ENCODE results near the gene PGBD1. TPM values are rescaled to one million over a fixed set of nuclear protein-coding genes. Genes with fewer than 3 reads are reported as not detected.

Gene PGBD1
- 3.5 and 3.9 TPM in 2 replicates for total RNA-seq

DNA sequence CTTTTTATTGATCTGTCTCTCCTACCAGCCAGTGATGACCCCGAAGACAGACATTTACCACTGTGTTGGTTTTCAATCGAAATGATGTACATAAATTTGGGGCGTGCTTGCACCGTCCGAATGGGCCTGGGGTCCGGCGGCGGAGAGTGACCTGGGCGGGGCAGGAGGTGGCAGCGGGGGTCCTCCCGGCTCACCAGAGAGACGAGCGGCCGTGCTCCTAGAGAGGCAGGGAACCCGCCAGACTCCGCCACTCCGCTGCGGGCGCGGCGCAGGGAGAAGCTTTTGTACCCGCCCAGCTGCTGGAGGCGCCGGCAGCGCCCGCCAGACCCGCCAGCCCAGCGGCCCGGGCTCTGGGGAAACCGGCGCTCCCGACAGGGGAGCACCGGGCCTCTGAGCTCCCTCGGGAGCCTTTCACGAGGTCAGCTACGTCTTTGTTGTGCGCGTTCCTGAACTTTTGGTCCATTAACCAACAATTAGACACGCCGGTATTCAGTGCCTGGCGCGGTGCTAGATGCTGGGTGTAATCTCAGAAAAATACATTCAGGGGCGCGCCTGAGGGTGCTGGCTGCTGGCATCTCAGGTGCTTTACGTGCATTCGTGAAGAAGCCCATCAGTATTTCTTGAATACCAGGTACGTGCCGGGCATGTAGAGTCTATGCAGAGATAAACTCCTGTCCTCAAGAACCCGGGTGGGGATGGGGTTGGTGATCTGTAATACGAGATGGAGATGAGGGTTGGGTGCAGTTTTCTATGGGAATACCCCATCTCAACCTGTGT lies at the start of gene PGBD1:
PGBD1 (plus strand) TSS at position 285 of the 777 bp plus-strand sequence. CDS start 2,242 bp downstream, outside the sequence.

GRCh38 chr6:28252009-28252975 lies 29.1 kb upstream of the PGBD1 start, which contains the start of gene ZKSCAN4:
ZKSCAN4 (minus strand) TSS chr6:28252269; CDS start chr6:28251980, 289 bp downstream.

GRCh38 chr6:28258877-28259777 lies 22.2 kb upstream of the PGBD1 start, which contains the start of gene NKAPL:
NKAPL (plus strand) TSS chr6:28259297; CDS start chr6:28259372, 75 bp downstream.

DNA sequence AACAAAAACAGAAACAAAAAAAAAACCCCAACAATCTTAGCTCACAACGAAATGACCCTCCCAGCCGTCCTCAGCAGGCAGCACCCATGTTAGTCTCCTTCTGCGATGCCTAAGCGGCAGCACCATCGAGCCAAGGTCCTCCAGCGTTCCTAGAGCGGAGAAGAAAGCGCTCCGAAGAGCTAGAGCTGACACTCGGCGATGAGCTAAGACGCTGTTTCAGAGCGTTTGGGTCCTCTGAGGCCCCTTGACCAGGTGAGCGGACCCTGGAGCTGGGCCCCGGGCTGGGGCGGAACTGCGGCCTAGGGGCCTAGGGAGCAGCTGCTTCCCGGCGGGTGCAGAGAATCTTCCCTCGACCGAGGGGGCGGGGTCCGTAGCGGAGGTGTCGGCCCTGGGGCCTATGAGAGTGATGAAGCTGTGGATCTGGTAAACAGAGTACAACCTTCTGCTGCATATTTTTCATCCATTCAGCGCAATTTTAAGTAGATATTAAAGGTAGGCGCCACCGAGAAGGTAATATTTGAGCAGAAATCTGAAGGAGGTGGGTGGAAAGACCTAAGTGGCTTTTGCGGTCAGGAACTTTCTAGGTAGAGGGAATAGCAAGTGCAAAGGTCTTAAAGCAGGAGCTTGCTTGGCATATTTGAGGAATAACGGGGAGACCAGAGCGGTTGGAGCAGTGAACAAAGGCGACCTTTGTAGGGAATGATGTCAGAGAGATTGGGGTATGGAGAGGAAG lies 14.2 kb upstream of the PGBD1 start, which contains the start of gene ZSCAN26:
ZSCAN26 (plus strand) TSS at position 182 of the 733 bp plus-strand sequence. CDS start 4,777 bp downstream, outside the sequence.

GRCh38 chr6:28335564-28336283 lies 54.4 kb downstream of the PGBD1 start, which contains the start of gene ZSCAN31:
ZSCAN31 (minus strand) TSS chr6:28336148; CDS start chr6:28329683, 6,465 bp downstream.

DNA sequence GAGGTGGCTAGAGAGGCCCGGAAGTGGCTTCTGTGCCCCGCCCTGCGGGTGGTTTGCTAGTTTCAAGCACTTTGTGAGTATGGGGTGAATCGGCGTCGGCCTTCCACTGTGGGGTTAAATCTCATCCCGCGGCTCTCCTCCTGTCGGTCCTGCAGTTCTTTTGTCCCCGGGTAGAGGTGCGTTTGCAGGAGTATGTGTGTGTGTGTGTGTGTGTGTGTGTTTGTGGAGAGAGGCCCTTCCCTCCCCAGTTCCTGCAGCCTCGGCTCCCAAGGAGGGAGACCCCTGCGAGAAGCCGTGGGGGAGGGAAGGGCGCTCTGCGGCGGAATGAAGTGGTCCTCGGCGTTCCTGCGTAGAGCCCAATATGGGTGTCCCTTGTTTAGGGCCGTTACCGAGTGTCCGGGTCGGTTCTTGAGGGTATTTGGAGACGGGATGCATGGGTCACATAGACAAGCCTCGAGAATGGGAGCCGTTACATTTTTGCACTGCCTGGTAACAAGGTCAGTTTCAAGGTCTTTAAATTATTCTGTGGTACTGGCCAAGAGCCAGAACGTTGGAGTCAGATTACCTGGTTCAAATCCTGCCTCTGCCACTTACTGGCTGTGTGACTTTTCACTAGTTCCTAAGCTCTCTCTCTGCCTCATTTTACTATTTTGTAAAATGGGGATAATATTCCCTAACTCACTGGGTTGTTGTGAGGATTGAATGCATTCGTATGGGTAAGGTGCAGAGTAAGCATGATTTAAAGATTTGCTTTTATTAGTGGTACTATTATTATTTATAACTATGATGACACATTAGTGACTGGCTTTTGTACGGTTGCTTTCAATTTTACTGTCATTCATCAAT lies 68.7 kb downstream of the PGBD1 start, which contains the start of gene ZKSCAN3:
ZKSCAN3 (plus strand) TSS at position 56 of the 846 bp plus-strand sequence. CDS start 9,640 bp downstream, outside the sequence.

Other genes starting within 250 kb of the PGBD1 start
- 3.0 and 4.7 TPM in 2 replicates for gene ZNF165, start 201.0 kb upstream of the PGBD1 start, total RNA-seq
- gene ZSCAN16, start 157.0 kb upstream of the PGBD1 start, total RNA-seq = 0.30 and 1.5 TPM in 2 replicates
- 5.0 and 6.7 TPM in 2 replicates for gene ZKSCAN8, start 139.7 kb upstream of the PGBD1 start, total RNA-seq
- gene ZSCAN9, start 56.3 kb upstream of the PGBD1 start, total RNA-seq = 4.2 and 6.6 TPM in 2 replicates
- 1.7 and 2.4 TPM in 2 replicates for gene ZKSCAN4, start 29.3 kb upstream of the PGBD1 start, total RNA-seq
- 0.23 and 0.76 TPM in 2 replicates for gene NKAPL, start 22.3 kb upstream of the PGBD1 start, total RNA-seq
- 5.4 and 7.2 TPM in 2 replicates for gene ZSCAN26, start 14.4 kb upstream of the PGBD1 start, total RNA-seq
- 1.1 and 1.9 TPM in 2 replicates for gene ZSCAN31, start 54.6 kb downstream of the PGBD1 start, total RNA-seq
- gene ZKSCAN3, start 68.4 kb downstream of the PGBD1 start, total RNA-seq = 1.1 and 2.7 TPM in 2 replicates
- gene ZSCAN12, start 118.2 kb downstream of the PGBD1 start, total RNA-seq = 3.0 TPM in 2 replicates
- gene ZSCAN23, start 161.9 kb downstream of the PGBD1 start, total RNA-seq = 0.87 and 2.5 TPM in 2 replicates
- gene GPX6, start 234.2 kb downstream of the PGBD1 start, total RNA-seq = not detected in 2 replicates
- gene GPX5, start 244.3 kb downstream of the PGBD1 start, total RNA-seq = not detected in 2 replicates

Data from hair follicular keratinocyte (primary cell).